22Rv1 (cell line): ENCODE results near the gene DMD.
"Not testable (repeated sequence)": the region's sequence is repeated elsewhere in the genome, so short reads cannot be mapped to it uniquely, and the experiment has no call there.

Experiments
- H3K27ac ChIP-seq: fragments of 450-650 bp; 2 replicates; pipeline ENCODE4 v1.5.1; 2017
- ZFX ChIP-seq: fragments of 450-650 bp; IDR thresholded peaks from 2 replicates; pipeline ENCODE4 v1.6.1; 2017; ENCODE audit warnings: antibody characterized with exemption, borderline replicate concordance
- TF ChIP-seq, protein P1 (sequence below): fragments of 450-650 bp; IDR thresholded peaks from 2 replicates; pipeline ENCODE4 v1.5.1; 2017; ENCODE audit warnings: mild to moderate bottlenecking

The DMD gene

DNA sequence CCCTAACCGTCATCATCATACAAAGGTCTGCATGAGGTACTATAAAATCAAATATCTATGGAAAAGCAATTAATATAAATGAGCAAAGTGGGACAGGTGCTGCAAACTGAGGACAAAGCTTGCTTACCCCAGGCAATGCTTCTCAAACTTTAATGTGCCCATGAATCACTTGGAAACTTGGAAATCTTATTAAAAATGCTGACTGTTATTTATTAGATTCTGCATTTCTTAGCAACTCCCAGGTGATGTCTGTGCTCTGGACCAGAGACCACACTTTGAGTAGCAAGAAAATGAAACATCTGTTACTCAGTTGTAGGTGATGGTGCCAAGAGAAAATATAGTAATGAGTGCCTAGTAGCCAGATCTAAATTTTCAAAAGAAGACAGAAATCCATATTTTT, 1249.1 kb downstream of the DMD start:
- no peak overlapping the region for H3K27ac ChIP-seq
- TF ChIP-seq, protein P1, sequence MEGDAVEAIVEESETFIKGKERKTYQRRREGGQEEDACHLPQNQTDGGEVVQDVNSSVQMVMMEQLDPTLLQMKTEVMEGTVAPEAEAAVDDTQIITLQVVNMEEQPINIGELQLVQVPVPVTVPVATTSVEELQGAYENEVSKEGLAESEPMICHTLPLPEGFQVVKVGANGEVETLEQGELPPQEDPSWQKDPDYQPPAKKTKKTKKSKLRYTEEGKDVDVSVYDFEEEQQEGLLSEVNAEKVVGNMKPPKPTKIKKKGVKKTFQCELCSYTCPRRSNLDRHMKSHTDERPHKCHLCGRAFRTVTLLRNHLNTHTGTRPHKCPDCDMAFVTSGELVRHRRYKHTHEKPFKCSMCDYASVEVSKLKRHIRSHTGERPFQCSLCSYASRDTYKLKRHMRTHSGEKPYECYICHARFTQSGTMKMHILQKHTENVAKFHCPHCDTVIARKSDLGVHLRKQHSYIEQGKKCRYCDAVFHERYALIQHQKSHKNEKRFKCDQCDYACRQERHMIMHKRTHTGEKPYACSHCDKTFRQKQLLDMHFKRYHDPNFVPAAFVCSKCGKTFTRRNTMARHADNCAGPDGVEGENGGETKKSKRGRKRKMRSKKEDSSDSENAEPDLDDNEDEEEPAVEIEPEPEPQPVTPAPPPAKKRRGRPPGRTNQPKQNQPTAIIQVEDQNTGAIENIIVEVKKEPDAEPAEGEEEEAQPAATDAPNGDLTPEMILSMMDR: no peak
- TF ChIP-seq ZFX: no peak

DNA sequence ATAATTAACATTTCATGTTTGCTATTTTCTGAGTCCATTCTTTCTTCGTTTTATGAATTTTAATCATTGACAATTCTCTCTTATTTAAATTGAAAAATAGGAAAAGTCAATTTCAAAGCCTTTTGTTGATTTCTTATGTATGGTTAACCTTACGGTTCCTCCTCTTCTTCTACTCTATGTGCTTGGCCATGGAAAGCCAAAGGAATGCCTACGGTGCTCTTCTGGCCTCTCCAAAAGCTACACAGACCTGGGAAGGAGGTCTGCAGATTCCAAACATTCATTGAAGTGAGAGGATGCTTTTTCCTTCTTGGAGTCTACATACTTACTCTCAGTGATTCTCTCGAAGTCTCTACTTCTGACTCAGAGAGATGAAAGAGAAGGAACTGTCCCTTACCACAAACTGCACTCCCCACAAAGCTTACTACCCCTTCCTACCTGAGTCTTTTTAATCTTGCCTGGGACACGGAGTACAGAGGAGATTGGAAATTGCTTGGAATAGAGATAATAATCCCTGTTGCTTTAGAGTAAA, 1276.4 kb downstream of the DMD start:
- TF ChIP-seq, protein P1: no peak
- no peak for TF ChIP-seq ZFX
- H3K27ac ChIP-seq: no peak overlapping the region

DNA sequence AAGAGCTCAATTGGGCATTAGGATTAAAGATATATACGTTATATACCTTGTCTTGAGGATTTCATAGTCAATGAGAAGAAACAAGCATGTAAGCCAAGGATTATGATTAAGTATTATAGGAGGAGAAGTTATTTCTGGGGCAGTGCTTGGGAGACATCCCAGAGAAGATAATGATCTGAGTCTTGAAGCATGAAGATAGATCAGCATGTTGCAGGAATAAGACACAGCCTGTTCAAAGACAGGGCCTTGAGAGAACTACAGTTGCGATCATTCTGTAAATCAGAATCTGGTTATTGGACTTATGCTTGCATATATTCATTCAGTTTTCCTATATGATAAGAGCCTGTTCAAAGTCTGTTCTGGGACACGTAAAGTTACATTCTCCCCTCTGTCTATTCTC, 1277.3 kb downstream of the DMD start:
- no peak for TF ChIP-seq ZFX
- TF ChIP-seq, protein P1: no peak
- H3K27ac ChIP-seq: no peak overlapping the region

GRCh38 chrX:31932769-31933168, 1278.6 kb downstream of the DMD start:
- no peak overlapping the region for H3K27ac ChIP-seq
- no peak for TF ChIP-seq ZFX
- TF ChIP-seq, protein P1: no peak

DNA sequence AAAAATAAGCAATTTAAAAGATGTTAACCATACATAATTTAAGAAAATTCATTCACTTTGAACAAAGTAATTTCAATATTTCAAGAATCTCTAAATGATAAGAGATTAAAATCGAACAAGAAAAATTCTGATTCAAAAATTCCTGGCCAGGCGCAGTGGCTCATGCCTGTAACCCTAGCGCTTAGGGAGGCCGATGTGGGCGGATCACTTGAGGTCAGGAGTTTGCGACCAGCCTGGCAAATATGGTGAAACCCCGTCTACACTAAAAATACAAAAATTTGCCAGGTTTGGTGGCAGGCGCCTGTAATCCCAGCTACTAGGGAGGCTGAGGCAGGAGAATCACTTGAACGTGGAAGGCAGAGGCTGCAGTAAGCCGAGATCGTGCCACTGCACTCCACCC, 1279.0 kb downstream of the DMD start:
- H3K27ac ChIP-seq: not testable (repeated sequence)

- H3K27ac ChIP-seq: no peak overlapping the region
- no peak for TF ChIP-seq ZFX
- TF ChIP-seq, protein P1: no peak
Measured at GRCh38 chrX:31931225-31931624, 1280.1 kb downstream of the DMD start.

DNA sequence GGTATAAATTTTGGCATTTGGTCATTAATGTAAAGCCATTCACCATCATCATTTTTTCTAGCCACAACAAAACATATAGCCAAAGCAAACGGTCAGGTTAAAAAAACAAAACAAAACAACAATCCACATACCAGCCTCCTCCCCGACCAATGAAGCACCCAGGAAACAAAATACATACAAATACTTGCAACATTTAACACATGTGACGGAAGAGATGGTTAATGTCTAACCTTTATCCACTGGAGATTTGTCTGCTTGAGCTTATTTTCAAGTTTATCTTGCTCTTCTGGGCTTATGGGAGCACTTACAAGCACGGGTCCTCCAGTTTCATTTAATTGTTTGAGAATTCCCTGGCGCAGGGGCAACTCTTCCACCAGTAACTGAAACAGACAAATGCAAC, 1282.0 kb downstream of the DMD start:
- no peak overlapping the region for H3K27ac ChIP-seq
- TF ChIP-seq, protein P1: no peak
- no peak for TF ChIP-seq ZFX

DNA sequence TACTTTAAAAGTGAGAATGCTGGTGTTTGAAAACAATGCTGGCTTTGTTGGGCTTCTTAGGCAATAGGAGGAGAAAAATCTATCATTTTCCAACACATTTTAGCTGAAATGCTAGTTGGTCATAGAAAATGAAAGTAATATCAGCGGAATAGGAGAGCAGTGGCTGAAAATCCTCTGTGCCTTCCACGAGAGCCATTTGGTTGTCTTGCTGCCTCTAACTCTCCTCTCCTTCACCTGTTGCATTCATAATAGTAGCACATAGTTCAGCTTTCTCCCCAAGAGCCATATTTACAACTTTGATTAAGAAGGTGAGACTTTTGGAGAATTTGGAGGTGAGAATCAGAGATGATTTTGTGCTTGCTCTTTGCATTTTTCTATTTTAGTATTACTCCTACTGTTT, 1290.1 kb downstream of the DMD start:
- TF ChIP-seq, protein P1: no peak
- TF ChIP-seq ZFX: no peak

More for the DNA sequence above, 1290.1 kb downstream of the DMD start:
- H3K27ac ChIP-seq: no peak overlapping the region
